GM12872 (cell line): ENCODE measurements around the gene ALAD.

Source experiments
- CTCF ChIP-seq: IDR thresholded peaks from 3 replicates; pipeline ENCODE4 v1.5.1; 2011; ENCODE audit warnings: low read depth, mild to moderate bottlenecking, low read length, moderate library complexity; ENCODE audit not compliant: insufficient read depth

The ALAD gene

GRCh38 chr9:113363336-113363735 lies 37.7 kb downstream of the ALAD start:
- TF ChIP-seq CTCF, result no peak

- TF ChIP-seq CTCF, result no peak
Observed at GRCh38 chr9:113361304-113362018, 39.6 kb downstream of the ALAD start.

GRCh38 chr9:113360242-113360842 lies 40.7 kb downstream of the ALAD start:
- TF ChIP-seq CTCF, result no peak

GRCh38 chr9:113359385-113359784 lies 41.7 kb downstream of the ALAD start:
- TF ChIP-seq CTCF, result no peak

GRCh38 chr9:113356686-113357292 lies 44.3 kb downstream of the ALAD start:
- TF ChIP-seq CTCF, result no peak

GRCh38 chr9:113355040-113355596 lies 46.0 kb downstream of the ALAD start:
- TF ChIP-seq CTCF, result no peak

GRCh38 chr9:113352411-113352810 lies 48.7 kb downstream of the ALAD start:
- TF ChIP-seq CTCF, result no peak
